GM19463 (cell line): ENCODE measurements around the gene ZNF207.
"Not testable (repeated sequence)": the region's sequence is repeated elsewhere in the genome, so short reads cannot be mapped to it uniquely, and the experiment has no call there.

Experiments
- ATAC-seq: cut with Tn5 transposase; IDR thresholded peaks from one replicate; pipeline ENCODE4 v1.9.1; 2021; ENCODE audit warnings: mild to moderate bottlenecking, moderate library complexity; ENCODE audit not compliant: unreplicated experiment

Gene ZNF207

DNA sequence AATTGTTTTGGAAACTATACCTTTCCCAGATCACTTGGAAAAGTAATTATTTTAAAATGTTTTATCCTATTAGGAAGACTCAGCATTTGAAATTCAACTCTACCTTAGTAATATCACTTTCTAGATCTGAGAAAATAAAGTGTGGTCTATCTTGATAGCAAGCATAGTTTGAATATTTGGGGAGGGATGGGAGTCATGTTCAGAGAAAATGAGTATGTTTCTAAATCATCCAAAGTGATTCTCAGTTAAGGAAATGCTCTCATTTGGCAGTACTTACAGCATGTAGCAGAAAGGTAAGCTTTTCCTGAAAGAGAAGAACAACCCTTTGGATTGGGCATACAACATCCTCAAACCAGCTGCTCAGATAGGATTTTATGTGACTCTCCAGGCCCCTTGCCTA lies 14.9 kb upstream of the ZNF207 start:
- ATAC-seq, result no peak

DNA sequence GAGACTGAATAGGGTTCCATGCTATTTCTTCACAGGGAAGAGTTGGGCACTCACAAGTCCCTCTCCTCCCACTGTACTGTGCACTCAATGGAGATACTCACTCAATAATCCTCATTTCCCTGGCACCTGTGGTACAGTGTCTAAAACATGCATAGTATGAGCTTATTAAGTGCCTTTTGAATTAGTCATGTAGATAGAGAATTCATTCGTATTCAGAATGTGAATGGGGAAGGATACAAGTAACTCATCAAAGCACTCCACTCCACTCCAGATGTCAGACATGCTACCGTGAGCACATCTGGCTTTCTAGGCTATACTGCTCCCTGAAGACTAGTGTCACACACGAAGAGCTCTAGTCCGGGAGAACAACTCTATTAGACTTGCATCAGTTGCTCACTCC lies 14.3 kb upstream of the ZNF207 start:
- no peak for ATAC-seq

DNA sequence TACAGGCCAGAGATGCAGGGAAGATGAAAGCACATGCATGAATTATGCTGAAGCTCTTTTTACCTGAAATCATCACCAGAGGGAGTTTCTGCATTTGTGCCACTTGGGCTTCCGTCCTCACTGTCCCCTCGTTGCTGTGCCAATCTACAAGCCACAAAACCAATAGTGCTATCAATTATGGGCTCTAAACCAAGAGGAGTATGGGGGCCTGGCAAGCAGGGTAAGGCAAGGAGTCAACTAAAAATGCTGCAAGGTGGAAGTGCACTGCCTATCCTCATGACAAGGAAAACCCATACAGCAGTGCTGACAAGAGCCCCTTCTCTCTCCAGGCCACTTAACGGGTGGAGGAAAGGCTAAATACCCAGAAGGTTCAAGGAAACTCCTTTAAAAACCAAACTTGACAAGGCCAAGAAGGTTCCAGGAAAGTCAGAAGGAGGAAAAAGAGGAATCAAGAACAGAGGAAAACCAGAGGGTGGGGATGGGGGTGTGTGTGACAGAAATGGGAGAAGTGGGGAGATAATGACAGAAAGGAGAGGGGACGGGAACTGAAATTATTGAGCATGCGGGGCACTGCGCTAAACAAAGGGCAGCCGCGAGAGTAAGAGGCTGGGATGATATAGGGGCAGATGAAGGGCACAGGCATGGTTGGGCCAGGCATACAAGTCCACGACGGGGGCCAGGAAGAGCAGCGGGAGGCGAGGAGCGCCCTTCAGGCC lies 8.7 kb upstream of the ZNF207 start:
- ATAC-seq, result peak; percentile 16

DNA sequence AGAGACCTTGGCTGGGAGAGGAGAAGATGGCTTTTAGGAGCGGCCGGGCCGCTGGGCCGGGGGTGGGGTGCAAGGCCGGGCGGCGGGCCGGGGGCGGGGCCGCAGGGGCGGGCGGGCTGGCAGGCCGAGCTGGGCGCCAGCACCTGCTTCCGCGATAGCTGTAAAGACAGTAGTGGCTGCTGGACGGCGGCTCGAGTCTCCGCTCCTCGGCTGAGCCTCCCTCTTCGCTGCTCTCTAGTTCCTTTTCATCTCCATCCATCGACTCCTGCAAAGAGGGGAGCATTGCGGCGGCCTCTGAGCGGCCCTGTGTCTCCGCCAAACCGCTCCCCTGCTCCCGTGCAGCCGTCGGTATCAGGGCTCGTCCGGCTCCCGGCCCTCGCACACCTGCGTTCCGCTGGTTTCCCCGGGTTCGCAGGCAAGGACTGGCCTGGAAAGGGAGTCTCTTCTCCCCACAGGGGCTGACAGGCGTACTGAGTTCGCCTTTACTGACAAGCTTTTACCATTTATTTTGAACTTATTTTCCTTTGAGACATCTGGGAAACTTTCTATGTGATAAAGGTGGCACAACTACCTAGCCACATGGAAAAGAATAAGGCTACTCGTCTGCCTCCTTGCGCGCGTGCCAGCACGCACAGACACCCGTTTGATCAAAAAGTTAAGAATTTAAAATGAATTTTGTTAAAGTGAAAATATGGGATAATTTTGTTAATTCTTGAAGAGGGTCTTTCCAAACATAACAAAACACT lies 7.9 kb upstream of the ZNF207 start, which contains the start of gene C17orf75:
TSS of gene C17orf75 (minus strand) at position 317 of the 746 bp plus-strand sequence. CDS start at position 283, 34 bp downstream.
- ATAC-seq, result peak; percentile 91

DNA sequence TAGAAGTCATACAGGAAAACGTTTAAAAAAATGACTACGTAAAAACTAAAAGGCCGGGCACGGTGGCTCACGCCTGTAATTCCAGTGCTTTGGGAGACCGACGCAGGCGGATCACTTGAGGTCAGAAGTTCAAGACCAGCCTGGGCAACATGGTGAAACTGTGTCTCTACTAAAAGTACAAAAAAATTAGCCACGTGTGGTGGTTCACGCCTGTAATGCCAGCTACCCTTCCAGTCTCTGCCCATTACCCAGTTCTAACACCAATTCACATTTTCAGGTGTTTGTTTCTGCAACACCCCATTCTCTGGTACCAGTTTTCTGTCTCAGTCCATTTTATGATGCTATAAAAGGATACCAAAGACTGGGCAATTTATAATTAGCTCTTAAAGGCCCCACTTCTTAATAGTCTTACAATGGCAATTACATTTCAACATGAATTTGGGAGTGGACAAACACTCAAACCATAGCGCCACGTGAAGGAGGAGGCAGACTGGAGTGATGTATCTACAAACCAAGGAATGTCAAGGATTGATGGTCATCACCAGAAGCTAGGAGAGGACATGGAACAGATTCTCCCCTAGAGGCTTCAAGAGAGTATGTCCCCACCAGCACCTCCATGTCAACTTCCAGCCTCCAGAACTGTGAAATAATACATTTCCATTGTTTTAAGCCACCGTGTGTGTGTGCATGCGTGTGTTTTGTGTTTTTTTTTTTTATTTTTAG lies 7.2 kb upstream of the ZNF207 start:
- ATAC-seq, result no peak

GRCh38 chr17:32345951-32346600 lies 3.9 kb upstream of the ZNF207 start:
- ATAC-seq, result no peak

DNA sequence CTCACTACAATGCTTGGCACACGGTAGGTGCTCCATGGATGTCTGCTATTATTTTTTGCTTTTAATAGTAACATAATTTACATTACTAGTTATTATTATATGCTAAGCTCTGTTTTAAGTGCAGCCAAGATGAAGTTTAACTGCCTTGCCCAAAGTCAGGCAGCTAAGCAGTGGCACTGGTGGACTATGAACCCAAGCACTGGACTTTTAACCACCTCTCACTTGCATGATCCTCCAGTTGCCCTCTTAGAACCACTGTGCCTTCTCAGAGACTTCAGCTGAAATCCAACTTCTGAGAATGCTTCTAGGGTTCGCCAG lies 1.5 kb upstream of the ZNF207 start:
- ATAC-seq, result no peak

- ATAC-seq, result no peak
These were observed 479 bp upstream of the ZNF207 start for GRCh38 chr17:32349503-32349853.

DNA sequence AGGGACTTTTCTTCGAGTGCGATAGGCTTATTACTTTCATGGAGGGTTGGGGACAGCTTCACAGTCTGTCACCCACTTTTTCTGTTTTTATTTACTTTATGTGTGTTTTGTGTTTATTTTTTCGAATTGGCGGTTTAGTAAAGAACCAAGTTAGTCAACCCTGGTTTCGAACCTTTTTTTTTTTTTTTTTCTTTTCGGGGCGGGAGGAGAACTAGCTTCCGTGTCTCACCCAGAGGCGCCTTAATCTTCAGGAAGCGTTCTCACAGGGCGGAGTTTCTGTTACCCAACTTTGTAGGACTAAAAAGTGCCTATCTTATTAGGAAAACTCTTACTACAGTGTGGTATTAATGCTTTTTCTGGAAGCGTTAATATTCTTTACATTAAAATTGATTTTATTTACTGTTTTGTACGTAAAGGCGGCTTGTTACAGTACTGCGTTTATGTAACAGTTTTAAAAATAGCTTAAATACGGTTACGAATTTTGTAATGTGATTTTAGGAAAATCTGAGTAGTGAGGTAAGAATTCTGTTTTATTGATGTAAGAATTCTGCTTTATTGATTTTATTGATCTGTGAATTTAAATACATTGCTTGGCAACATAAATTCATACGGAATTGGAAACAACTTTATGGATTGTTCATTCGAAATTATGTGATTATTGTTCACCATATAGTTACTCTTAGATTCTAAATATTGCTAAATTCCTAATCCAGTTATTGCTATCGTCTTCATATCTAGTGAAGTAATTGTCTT lies 885 bp downstream of the ZNF207 start:
- ATAC-seq, result no peak

DNA sequence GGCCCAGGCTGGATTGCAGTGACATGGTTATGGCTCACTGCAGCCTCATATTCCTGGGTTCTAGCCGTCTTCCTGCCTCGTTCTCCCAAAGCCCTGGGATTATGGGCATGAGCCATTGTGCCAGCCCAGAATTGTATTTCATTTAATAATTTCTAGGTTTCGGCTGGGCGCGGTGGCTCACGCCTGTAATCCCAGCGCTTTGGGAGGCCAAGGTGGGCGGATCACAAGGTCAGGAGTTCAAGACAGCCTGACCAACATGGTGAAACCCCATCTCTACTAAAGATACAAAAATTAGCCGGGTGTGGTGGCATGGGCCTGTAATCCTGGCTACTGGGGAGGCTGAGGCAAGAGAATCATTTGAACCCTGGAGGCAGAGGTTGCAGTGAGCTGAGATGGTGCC lies 2.8 kb downstream of the ZNF207 start:
- ATAC-seq, result not testable (repeated sequence)

DNA sequence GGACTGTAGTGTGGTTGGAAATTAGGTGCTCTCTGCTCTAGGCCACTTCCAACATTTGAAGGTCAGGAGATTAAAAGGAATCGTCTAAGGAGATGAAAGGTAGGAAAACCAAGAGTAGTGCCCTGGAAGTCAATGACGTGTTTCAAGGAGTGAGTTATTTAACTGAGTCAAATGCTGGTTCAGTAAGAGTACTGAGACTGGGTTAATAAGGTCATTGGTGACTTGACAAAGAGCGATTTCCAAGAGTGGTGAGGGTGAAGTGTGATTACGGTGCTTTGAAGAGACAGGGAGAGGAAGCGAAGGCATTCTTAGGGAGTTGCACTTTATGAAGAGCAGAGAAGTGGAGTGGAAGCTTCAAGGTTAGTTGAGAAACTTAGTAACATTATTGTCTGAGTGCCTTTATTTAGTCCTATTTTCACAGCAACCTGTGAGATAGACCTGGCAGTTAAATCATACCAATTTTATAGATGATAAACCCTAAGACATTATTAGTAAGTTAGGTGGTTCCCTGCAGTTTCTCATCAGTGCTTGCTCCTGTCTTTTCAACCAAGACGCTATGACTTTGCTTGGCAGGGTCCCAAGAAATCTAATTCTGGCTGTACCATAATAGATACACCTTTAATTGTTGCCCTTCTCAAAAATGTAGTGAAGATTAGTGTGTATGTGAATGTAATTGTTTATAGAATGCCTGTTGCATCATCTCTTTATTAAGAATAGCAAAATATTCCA lies 5.9 kb downstream of the ZNF207 start:
- no peak for ATAC-seq

- ATAC-seq, result no peak
These were observed 6.4 kb downstream of the ZNF207 start for GRCh38 chr17:32356378-32356743.

DNA sequence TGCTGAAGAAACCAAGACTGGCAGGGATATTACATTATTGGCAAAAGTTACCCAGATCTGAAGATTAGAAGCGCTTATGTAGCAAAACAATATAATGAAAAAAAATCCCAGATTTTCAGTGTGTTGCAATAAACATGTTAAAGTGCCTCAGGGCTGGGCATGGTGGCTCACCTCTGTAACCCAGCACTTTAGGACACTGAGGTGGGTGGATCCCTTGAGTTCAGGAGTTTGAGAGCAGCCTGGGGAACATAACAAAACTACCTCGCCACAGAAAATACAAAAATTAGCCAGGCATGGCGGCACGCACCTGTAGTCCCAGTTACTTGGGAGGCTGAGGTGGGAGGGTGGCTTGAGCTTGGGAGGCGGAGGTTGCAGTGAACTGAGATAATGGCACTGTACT lies 6.8 kb downstream of the ZNF207 start:
- no peak for ATAC-seq

- no peak for ATAC-seq
These were observed 7.7 kb downstream of the ZNF207 start for GRCh38 chr17:32357615-32358014.

DNA sequence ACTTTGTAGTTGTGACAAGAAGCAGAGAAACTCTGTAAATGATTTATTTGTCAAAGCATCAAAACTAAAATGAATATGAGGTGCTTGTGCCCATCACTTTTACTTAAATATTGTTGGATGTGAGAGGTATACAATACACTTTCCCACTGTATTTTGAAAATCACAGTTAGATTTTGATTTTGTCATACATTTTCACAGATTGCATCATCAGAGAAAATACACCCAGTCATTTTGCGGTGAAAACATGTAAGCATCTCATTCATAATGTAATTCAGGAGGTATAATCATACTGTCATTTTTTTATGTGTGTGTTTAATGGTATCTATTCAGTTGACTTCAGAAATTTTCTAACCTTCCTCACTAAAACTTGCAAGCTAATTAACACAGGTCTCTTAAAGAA lies 11.3 kb downstream of the ZNF207 start:
- no peak for ATAC-seq

GRCh38 chr17:32370426-32370825 lies 20.5 kb downstream of the ZNF207 start:
- no peak for ATAC-seq

- ATAC-seq, result no peak
These were observed 32.7 kb downstream of the ZNF207 start for GRCh38 chr17:32382526-32383223.

DNA sequence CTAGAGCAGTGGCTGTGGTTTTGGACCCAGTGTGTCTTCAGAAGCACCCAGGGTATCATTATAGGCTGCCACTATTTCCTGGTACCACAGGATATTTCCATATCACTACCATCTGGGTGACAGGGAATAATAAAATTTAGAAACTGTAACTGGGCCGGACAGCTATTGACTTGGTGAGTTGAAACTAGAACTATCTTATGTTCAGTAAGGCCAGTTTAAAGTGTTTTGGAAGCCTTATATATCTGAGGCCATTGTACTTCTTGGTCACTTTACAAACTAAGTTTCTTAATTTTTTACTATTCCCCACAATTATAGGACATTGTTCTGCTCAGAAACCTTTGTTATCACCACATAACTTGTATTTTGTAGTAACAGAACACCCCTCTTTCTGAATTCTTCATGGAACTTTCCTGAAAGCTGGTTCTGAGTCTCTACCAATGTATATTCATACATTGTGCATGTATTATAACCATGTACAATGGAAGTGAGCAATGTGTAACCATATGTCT lies 34.0 kb downstream of the ZNF207 start:
- no peak for ATAC-seq

DNA sequence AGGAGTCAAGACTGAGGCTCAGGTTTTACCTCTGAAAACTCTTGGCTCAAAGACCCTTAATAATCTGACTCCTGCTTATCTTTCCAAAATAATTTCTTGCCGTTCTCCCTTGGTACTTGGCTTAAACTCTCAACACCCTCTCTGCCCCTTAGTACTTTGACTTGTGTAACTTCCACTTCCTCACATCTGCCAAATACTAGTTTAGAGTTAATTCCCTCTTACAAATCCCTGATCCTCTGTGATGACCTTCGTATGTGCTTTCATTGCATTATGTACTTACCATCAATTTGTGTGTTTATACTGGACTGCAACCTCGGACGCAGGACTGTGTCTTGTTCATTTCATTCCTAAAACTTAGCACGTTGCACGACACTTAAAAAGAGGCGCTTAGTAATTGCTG lies 35.2 kb downstream of the ZNF207 start:
- no peak for ATAC-seq
